Motor neuron (in vitro differentiated cells): ENCODE data around the gene JUN. TPM values are rescaled to one million over a fixed set of nuclear protein-coding genes. Genes with fewer than 3 reads are reported as not detected.

Source experiments
- ATAC-seq, 8 experiments: fragments of 200-7000 bp; cut with Tn5 transposase; replicated peaks in 6 of 8; 2 replicates each; pipeline ENCODE4 v1.8.0; 2021; ENCODE audit warnings: mild to moderate bottlenecking in 8 of 8, moderate library complexity in 8 of 8
- H3K27ac ChIP-seq, 2 donors: fragments of 250-450 bp; sonication (Bioruptor Pico); 2 replicates each; pipeline ENCODE4 v1.9.0; 2021; ENCODE audit warnings: antibody characterized with exemption in 2 of 2, mild to moderate bottlenecking in 2 of 2, moderate library complexity in 1 of 2
- H3K4me1 ChIP-seq, 2 donors: fragments of 250-450 bp; sonication (Bioruptor Pico); replicated peaks in 1 of 2; 2 replicates each; pipeline ENCODE4 v1.6.1; 2021; ENCODE audit warnings: antibody characterized with exemption in 2 of 2, mild to moderate bottlenecking in 2 of 2, moderate library complexity in 1 of 2
- H3K4me3 ChIP-seq, 5 donors: fragments of 250-450 bp; sonication (Bioruptor Pico); 2 replicates each; pipeline ENCODE4 v1.9.0; 2021; ENCODE audit warnings: antibody characterized with exemption in 5 of 5, mild to moderate bottlenecking in 5 of 5, moderate library complexity in 4 of 5
- WGBS, 10 experiments: fragments of 450-650 bp; shearing (Covaris generic); methylation state at CpG; one replicate each; pipeline ENCODE4 v1.0.0; 2022; 5-methylcytosine and 5-hydroxymethylcytosine counted together
- in situ Hi-C, 9 experiments: fragments of 400-800 bp; cut with MboI; loops; one replicate each; pipeline ENCODE4 v1.15.0; 2021; ENCODE audit warnings: low sequenced_read_pairs in 9 of 9, low pct_unique_long_range_greater_than_20kb in 2 of 9; ENCODE audit not compliant: unreplicated experiment in 9 of 9
- total RNA-seq, 8 experiments: library from RNA; unstranded; fragments of 300-600 nt; gene quantifications; 2 replicates each; pipeline versions ENCODE4 v1.2.3 to v1.2.4, GENCODE V29; 2022

Gene JUN
- total RNA-seq, result 100 to 1,000 TPM in 2 of 8 experiments, 10 to 100 TPM in 6; 17.0 to 165 (median 66.9) TPM

DNA sequence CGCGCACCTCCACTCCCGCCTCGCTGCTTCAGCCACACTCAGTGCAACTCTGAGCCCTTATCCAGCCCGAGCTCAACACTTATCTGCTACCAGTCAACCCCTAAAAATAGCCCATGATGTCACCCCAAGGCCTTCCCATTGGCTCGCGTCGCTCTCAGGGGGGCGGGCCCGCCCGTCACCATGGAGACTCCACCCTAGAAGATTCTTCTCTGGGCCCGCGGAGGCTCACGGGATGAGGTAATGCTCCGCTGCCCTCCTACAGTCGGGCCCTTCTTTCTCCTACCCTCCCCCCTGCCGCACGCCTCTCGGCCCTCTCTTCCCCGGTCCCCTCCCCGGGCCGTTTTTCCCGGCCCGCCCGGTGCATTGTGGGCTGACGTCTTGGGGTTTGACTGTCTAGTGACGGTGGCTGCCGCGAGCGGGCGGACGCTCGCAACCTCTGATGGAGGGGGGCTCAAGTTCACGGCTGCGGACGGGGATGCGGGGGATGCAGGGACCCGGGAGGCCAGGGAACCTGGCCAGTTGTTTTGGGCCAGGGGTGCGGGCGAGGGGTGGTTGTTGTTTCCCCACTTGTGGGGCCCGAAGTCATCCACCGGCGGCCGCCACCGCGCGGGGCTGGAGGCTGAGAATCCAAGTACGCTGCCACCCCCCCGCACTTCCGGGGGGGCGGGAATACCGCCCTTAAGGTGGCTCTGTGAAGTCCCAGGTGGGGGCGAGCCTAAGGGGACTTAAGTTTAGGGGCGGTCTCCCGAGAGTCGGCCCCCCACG lies at the start of gene JUN:
Gene JUN (minus strand): TSS at position 55 of the 765 bp plus-strand sequence. CDS start 977 bp downstream, outside the sequence.
- WGBS, 10 experiments, result 0 to 3% (median 0%) methylated on average over 5 to 12 of the region's 57 CpGs; no CpG with 5 or more reads in 7 of the 10 experiments
- in situ Hi-C loops, result loop anchor here in 3 of 9 experiments (25.0 kb wide), 3 partner anchors 253 to 903 kb away; partner anchors contain the start of gene FGGY (in 1 of the 3)
- H3K27ac ChIP-seq, result peak within 1 kb of the TSS; percentile 89 to 91
- ATAC-seq, result peak; percentile 59 to 82 (median 78)
- H3K4me3 ChIP-seq, result peak within 1 kb of the TSS; percentile 63 to 97 (median 78)
- peaks cover 7 to 11% of the 10 kb centered on the region in 2 donors for H3K4me1 ChIP-seq

DNA sequence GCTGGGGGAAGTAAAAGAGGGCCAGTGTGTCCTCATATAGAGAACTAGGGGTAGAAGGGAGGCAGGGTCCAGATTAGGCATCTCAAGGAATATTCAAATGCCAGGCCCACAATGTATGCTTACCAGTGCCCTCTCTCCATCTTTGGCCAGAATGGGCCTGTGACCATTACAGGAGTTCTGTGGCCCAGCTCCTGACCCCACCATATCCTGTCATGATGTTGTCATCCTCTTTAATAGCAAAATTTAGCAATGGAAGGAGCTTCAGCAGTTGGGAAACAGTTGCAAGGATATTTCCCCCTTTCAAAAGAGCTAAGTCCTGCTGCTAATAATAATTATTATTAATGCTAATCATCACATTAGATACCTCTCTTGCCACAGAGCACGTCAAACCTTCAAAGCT lies 49.3 kb upstream of the JUN start:
- in situ Hi-C loops, result no loop called here
- no peak for ATAC-seq
- H3K4me1 ChIP-seq, result no peaks in the 10 kb centered on the region
- 60 to 100% (median 87%) methylated on average over 1 of the region's 1 CpG; no CpG with 5 or more reads in 4 of the 10 experiments for WGBS, 10 experiments
- no peak overlapping the region for H3K4me3 ChIP-seq
- H3K27ac ChIP-seq, result no peak overlapping the region

DNA sequence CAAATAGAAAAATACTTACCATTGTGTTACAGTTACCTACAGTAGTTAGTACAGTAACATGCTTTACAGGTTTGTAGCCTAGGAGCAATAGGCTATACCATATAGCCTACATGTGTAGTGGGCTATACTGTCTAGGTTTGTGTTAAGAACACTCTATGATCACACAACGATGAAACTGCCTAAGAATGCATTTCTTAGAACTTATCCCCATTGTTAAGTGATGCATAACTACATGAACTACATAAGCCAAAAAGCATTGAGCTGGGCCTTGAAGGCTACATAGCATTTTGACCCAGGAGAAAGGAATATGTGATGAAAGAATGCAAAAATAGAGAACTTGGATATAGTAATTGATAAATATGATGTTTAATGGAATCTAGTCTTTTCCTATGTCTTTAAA lies 46.4 kb upstream of the JUN start:
- in situ Hi-C loops, result no loop called here
- WGBS, 10 experiments, result 63 to 100% (median 80%) methylated on average over 1 of the region's 1 CpG; no CpG with 5 or more reads in 3 of the 10 experiments
- Histone ChIP-seq H3K4me1 (no peaks in the 10 kb centered on the region), H3K27ac (no peak overlapping the region), H3K4me3 (no peak overlapping the region)
- ATAC-seq, result no peak

DNA sequence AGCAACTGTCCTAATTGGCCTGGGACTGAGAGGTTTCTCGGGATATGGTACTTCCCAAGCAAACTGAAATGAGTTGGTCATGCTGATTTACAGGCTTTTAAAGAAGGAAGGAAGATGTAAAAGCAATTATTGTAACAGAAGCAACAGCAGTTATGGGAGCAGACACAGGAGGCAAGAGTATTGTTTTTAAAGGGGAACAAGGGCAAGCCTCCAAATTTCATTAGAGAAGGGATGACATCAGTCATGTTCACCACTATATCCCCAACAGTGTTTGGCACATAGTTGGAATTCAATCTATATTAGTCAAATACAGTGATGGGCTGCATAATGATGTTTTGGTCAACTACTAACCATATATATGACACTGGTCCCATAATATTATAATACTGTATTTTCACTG lies 46.0 kb upstream of the JUN start:
- ATAC-seq, result no peak
- Histone ChIP-seq H3K4me1 (no peaks in the 10 kb centered on the region), H3K27ac (no peak overlapping the region), H3K4me3 (no peak overlapping the region)
- 43 to 100% (median 83%) methylated on average over 1 of the region's 1 CpG; no CpG with 5 or more reads in 2 of the 10 experiments for WGBS, 10 experiments
- in situ Hi-C loops, result no loop called here

DNA sequence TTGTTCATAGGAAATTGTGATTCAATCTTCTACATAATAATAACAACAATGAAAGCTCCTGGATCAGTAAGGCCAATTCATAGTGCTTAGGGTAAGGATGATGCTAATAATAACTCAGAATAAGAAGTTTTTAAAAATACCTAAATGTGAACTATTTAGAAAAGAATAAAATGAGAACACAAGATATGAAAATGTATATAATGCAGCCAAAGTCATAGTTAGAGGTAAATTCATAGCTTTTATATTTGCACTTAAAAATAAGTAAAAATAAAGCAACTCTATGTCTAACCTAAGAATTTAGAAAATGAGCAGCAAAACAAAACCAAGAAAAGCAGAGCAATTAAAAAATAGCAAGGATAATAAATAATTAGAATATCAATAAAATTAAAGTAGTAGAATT lies 43.5 kb upstream of the JUN start:
- Histone ChIP-seq H3K27ac (no peak overlapping the region), H3K4me3 (no peak overlapping the region), H3K4me1 (no peaks in the 10 kb centered on the region)
- in situ Hi-C loops, result no loop called here
- no peak for ATAC-seq

DNA sequence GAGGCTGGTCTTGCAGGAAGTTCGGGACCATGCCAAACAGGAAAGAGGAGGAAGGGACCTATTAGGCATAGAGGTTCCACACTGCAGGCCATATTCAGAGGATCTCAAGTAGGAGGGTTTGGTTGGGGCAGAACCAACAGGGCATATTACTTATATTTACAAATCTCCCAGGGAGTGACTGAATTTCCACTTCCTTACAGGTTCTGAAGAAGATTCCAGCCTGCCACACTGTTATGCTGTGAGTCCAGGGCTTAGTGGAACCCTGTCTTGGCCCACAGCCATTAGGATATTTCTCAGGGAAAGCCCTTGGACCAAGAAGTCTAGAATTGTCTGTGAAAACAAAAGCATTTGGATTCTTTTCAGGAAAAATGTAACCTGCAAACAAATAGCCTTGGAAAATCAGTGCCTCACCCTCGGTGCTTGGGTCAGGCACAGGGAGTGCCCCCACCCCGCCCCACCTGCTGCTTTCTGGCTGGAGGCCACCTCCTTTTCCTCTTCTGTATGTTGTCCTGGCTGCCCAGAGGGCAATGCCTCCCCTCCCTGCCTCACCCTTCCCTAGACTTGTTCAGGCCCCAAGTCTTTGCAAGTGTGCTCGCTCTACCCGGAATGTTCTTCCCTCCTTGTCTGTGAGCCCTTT lies 41.0 kb upstream of the JUN start:
- in situ Hi-C loops, result no loop called here
- peak in 2 of 8 experiments; percentile 49 to 74 for ATAC-seq
- Histone ChIP-seq H3K4me3 (no peak overlapping the region), H3K27ac (no peak overlapping the region), H3K4me1 (no peaks in the 10 kb centered on the region)
- WGBS, 10 experiments, result 39 to 70% (median 55%) methylated on average over 2 to 5 of the region's 5 CpGs; no CpG with 5 or more reads in 2 of the 10 experiments

DNA sequence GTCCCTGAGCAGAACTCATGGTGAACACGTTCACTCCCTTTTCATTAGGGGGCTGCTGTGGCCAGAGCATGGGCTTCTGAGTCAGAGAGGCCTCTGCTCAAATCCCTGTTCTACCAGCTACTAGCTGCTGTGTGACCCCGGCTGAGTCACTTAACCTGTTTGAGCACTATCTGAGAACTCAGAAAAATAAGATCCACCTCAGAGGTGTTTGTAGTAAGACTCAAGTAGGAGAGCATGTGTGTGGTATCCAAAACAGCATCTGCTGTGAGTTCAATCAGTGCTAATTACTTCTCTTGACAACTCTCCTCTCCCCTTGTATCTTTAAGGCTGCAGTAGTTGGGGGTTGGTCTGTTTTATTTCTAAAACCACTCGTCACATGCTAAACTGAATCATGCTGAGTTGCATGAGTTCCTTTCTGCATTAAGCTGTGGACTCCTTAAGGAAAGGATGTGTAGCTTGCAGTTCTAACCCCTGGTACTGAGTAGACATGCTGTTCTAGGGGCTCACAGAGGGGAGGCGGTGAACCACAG lies 39.7 kb upstream of the JUN start:
- in situ Hi-C loops, result no loop called here
- peak in 4 of 8 experiments; percentile 15 to 81 (median 59) for ATAC-seq

DNA sequence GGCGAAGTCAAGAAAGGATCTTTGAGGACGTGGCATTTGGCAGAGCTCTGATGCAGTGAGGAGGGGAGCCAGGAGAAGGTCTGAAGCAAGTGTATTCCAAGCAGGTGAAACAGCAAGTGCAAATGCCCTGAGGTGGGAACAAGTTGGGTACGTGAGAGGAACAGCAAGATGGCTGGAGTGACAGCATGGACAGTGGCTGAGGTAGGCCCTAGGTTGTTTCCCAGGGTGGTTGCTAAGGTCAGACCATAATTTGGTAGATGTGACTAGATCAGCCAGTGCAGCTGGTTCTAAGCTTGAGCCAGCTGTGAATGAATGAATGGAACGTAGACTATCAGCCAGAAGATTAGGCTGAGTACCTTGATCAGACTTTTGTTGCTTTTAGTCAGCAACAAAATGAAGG lies 37.5 kb upstream of the JUN start:
- Histone ChIP-seq H3K4me3 (no peak overlapping the region), H3K4me1 (peaks cover 0 to 5% of the 10 kb centered on the region in 2 donors), H3K27ac (no peak overlapping the region)
- WGBS, 10 experiments, result 42 to 100% (median 93%) methylated on average over 1 to 4 of the region's 4 CpGs
- in situ Hi-C loops, result no loop called here
- no peak for ATAC-seq

More for the DNA sequence above, 39.7 kb upstream of the JUN start:
- Histone ChIP-seq H3K27ac (no peak overlapping the region), H3K4me1 (no peaks in the 10 kb centered on the region), H3K4me3 (no peak overlapping the region)
- WGBS, 10 experiments, result 54 to 100% (median 77%) methylated on average over 1 to 4 of the region's 4 CpGs; no CpG with 5 or more reads in 2 of the 10 experiments

DNA sequence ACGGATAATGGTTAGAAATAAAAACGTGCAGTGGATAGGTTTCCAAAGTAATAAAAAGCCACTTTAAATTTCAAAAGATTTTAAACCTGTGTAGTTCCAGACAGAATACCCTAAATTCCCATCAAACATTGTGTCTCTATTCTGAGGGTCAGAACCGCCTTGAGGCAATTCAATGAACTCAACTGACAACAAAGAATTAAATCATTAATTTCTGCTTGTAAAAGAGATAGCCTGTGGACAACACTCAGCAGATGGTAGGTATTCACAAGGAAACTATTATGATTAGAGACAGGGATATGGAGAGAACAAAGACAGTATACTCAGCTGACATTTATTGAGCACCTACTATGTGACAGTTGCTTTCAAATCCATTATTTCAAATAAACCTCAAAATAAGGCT lies 35.1 kb upstream of the JUN start:
- H3K4me1 ChIP-seq, result peaks cover 8 to 12% of the 10 kb centered on the region in 2 donors
- H3K27ac ChIP-seq, result no peak overlapping the region
- H3K4me3 ChIP-seq, result no peak overlapping the region
- WGBS, 10 experiments, result 26 to 80% (median 56%) methylated on average over 2 to 3 of the region's 3 CpGs; no CpG with 5 or more reads in 1 of the 10 experiments
- ATAC-seq, result no peak
- in situ Hi-C loops, result no loop called here

DNA sequence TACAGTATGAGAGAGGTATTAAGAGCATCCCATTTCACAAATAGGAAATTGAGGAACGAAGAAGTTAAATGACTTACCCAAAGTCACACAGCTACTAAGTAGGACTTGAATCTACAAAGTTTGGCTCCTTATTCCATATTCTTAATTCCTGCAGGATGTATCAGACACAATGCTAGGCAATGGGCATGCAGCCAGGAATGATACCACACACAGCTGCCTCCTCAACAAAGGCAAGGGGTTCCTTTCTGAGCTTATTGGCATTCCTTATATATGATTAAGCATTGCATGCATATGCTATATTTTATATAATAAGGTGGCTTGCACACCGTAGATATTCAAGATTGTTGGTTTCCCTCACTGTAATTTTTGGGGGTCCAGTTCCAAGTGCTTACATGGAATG lies 34.2 kb upstream of the JUN start:
- WGBS, 10 experiments, result 10 to 100% (median 91%) methylated on average over 1 to 2 of the region's 2 CpGs; no CpG with 5 or more reads in 1 of the 10 experiments
- Histone ChIP-seq H3K27ac (no peak overlapping the region), H3K4me3 (no peak overlapping the region), H3K4me1 (peaks cover 8 to 12% of the 10 kb centered on the region in 2 donors)
- ATAC-seq, result no peak
- in situ Hi-C loops, result no loop called here

DNA sequence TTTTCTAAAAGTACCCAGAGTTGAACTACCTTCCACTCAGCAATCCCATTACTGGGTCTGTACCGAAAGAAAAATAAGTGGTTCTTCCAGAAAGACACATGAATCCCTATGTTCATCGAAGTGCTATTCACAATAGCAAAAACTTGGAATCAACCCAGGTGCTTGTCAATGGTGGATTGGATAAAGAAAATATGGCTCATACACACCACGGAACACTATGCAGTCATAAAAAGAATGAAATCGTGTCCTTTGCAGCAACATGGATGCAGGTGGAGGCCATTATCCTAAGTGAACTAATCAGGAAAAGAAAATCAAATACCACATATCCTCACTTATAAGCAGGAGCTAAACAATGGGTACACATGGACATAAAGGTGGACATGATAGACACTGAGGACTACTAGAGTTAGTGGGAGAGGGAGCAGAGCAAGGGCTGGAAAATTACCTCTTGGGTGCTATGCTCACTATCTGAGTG lies 32.9 kb upstream of the JUN start:
- Histone ChIP-seq H3K4me1 (peaks cover 8 to 12% of the 10 kb centered on the region in 2 donors), H3K27ac (no peak overlapping the region), H3K4me3 (peak overlapping the region; percentile 29 to 40 (median 34))
- 0 to 89% (median 79%) methylated on average over 2 to 4 of the region's 4 CpGs; no CpG with 5 or more reads in 1 of the 10 experiments for WGBS, 10 experiments
- in situ Hi-C loops, result no loop called here
- no peak for ATAC-seq

DNA sequence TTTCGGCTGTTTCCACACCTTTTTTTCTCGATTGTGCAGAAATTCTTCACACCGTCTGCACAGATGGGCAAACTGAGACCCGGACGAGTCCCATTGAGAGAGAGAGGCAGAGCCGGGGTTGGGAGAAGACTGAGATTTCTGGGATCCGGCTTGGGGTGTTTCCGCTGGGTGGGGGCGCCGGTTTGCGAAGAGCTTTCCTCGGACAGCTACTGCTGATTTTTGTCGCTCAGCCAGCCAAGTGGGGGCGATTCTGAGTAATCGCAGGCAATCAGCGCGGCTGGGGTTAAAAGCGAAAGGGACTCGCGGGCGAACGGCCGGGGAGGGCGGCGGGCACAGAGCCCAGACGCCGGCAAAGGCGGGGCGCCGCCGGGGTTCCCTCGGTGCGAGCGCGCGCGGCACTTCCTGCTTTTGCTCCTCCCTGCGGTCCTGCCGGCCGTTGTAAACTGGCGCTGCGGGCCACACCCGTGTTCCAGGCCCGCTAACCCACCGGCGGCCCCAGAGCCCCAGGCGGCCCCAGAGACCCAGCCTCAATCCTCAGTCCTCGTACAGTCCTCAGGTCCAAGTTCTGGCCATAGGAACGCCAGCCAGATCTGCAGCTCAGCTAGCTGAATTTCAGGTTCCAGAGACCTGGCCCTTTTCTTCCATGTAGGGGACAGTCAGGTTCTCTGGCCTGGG lies 32.4 kb upstream of the JUN start:
- Histone ChIP-seq H3K27ac (no peak overlapping the region), H3K4me1 (peaks cover 8 to 12% of the 10 kb centered on the region in 2 donors), H3K4me3 (peak overlapping the region; percentile 29 to 40 (median 34))
- peak; percentile 66 to 97 (median 88) for ATAC-seq
- 0 to 5% (median 1%) methylated on average over 2 to 23 of the region's 49 CpGs; no CpG with 5 or more reads in 2 of the 10 experiments for WGBS, 10 experiments
- in situ Hi-C loops, result no loop called here
